K562 (cell line): Measurements from ENCODE around the gene AJUBA. TPM values are rescaled to one million over a fixed set of nuclear protein-coding genes. Genes with fewer than 3 reads are reported as not detected.
A peak's percentile ranks its signal among the peaks of the same experiment; 100 is the strongest.

Experiments
- CEBPG ChIP-seq, 3 experiments: fragments of 200-800 bp in 1 of 3; sonication (Bioruptor generic) in 1 of 3; sonication (generic) in 1 of 3; formaldehyde crosslinking in 1 of 3; IDR thresholded peaks in 2 of 3; conservative IDR thresholded peaks in 1 of 3; 2 replicates each; pipeline versions ENCODE4 v1.6.1 to v1.8.0; 2016 to 2022; ENCODE audit warnings: missing compliant biosample characterization in 2 of 3, missing genetic modification characterization in 2 of 3, mild to moderate bottlenecking in 1 of 3, missing genetic modification reagents in 1 of 3
- FOXJ3 ChIP-seq: sonication (generic); formaldehyde crosslinking; IDR thresholded peaks from 2 replicates; pipeline ENCODE4 v1.4.0; 2020; ENCODE audit warnings: mild to moderate bottlenecking, missing genetic modification reagents
- NFIC ChIP-seq: fragments of 450-650 bp; IDR thresholded peaks from 2 replicates; pipeline ENCODE4 v1.6.1; 2017; ENCODE audit warnings: mild to moderate bottlenecking, inconsistent platforms
- NR3C1 ChIP-seq: sonication (generic); formaldehyde crosslinking; IDR thresholded peaks from 2 replicates; pipeline ENCODE4 v1.8.1; 2022; ENCODE audit warnings: missing genetic modification reagents
- NR4A1 ChIP-seq, 2 experiments: fragments of 250-450 bp in 1 of 2; fragments of 450-650 bp in 1 of 2; sonication (Bioruptor Pico) in 1 of 2; IDR thresholded peaks; 2 replicates each; pipeline versions ENCODE4 v1.4.0 to v1.6.1; 2016 to 2020; ENCODE audit warnings: mild to moderate bottlenecking in 2 of 2, missing compliant biosample characterization in 1 of 2, missing genetic modification characterization in 1 of 2, moderate library complexity in 1 of 2
- POLR3G ChIP-seq: IDR thresholded peaks from 2 replicates; pipeline ENCODE4 v1.6.1; 2011; ENCODE audit not compliant: insufficient read length, insufficient replicate concordance; ENCODE audit errors: extremely low read depth
- SPI1 ChIP-seq: IDR thresholded peaks from 2 replicates; pipeline ENCODE4 v1.6.1; 2011; ENCODE audit warnings: low read depth, low read length, control low read depth, borderline replicate concordance
- TCF7 ChIP-seq: sonication (generic); IDR thresholded peaks from 2 replicates; pipeline ENCODE4 v1.6.1; 2016; ENCODE audit warnings: antibody characterized with exemption, borderline replicate concordance
- ZBTB7A ChIP-seq: IDR thresholded peaks from 2 replicates; pipeline ENCODE4 v1.6.1; 2011; ENCODE audit warnings: low read depth, mild to moderate bottlenecking, low read length, moderate library complexity, borderline replicate concordance; ENCODE audit not compliant: control insufficient read depth
- ZNF121 ChIP-seq: sonication (generic); formaldehyde crosslinking; conservative IDR thresholded peaks from 2 replicates; pipeline ENCODE4 v1.8.0; 2022; ENCODE audit warnings: missing genetic modification reagents
- ZNF3 ChIP-seq: fragments of 250-450 bp; sonication (Bioruptor Pico); IDR thresholded peaks from 2 replicates; pipeline ENCODE4 v1.5.0; 2021; ENCODE audit warnings: mild to moderate bottlenecking, moderate library complexity
- polyA plus RNA-seq, 8 experiments: library from polyadenylated mRNA; depleted of rRNA in 4 of 8; stranded (reverse) in 5 of 8; unstranded in 3 of 8; fragments of >200 nt; fragmentation: Nextera tagmentation in 2 of 8; fragmentation: Illumina TruSeq in 1 of 8; extraction: Ambion mirVana in 2 of 8; extraction: Trizol in 1 of 8; gene quantifications; 2 replicates each; pipeline versions ENCODE4 v1.2.1 to v1.2.3, GENCODE V29; 2011 to 2014; ENCODE audit warnings: inconsistent platforms in 1 of 8, missing spikeins in 1 of 8
- total RNA-seq, 7 experiments: library from RNA; depleted of rRNA in 6 of 7; stranded (reverse); fragments of >200 nt in 6 of 7; fragmentation: Illumina TruSeq in 2 of 7; extraction: Trizol in 2 of 7; gene quantifications; 2 replicates each; pipeline versions ENCODE4 v1.2.1 to v1.2.3, GENCODE V29; 2011 to 2021; ENCODE audit warnings: low replicate concordance in 1 of 7
- TF ChIP-seq, protein P1 (sequence below): IDR thresholded peaks from 2 replicates; pipeline ENCODE4 v1.6.1; 2014; ENCODE audit warnings: antibody characterized with exemption
- TF ChIP-seq, protein P2 (sequence below): fragments of 450-650 bp; IDR thresholded peaks from 2 replicates; pipeline ENCODE4 v1.6.1; 2016; ENCODE audit warnings: antibody characterized with exemption
- TF ChIP-seq, protein P3 (sequence below): sonication (generic); formaldehyde crosslinking; IDR thresholded peaks from 2 replicates; pipeline ENCODE4 v1.8.0; 2022; ENCODE audit warnings: mild to moderate bottlenecking, missing genetic modification reagents
- TF ChIP-seq, protein P4 (sequence below), 2 experiments: fragments of 200-800 bp in 1 of 2; sonication (Bioruptor generic) in 1 of 2; sonication (generic) in 1 of 2; formaldehyde crosslinking in 1 of 2; IDR thresholded peaks in 1 of 2; conservative IDR thresholded peaks in 1 of 2; 2 replicates each; pipeline versions ENCODE4 v1.5.0 to v1.6.1; 2016 to 2020; ENCODE audit warnings: missing compliant biosample characterization in 1 of 2, missing genetic modification characterization in 1 of 2, missing genetic modification reagents in 1 of 2
- TF ChIP-seq, protein P5 (sequence below): fragments of 450-650 bp; formaldehyde crosslinking; IDR thresholded peaks from 2 replicates; pipeline ENCODE4 v1.4.0; 2022; ENCODE audit warnings: mild to moderate bottlenecking, moderate library complexity
- TF ChIP-seq, protein P6 (sequence below): fragments of 450-650 bp; formaldehyde crosslinking; IDR thresholded peaks from 2 replicates; pipeline ENCODE4 v1.4.0; 2022; ENCODE audit warnings: missing genetic modification characterization

AJUBA gene
- total and polyA plus RNA-seq, 9 of the 15 experiments (the other 6 are each of a cell fraction or from before 2014, with no cell fraction given) = 0.73 to 4.7 (median 2.8) TPM

DNA sequence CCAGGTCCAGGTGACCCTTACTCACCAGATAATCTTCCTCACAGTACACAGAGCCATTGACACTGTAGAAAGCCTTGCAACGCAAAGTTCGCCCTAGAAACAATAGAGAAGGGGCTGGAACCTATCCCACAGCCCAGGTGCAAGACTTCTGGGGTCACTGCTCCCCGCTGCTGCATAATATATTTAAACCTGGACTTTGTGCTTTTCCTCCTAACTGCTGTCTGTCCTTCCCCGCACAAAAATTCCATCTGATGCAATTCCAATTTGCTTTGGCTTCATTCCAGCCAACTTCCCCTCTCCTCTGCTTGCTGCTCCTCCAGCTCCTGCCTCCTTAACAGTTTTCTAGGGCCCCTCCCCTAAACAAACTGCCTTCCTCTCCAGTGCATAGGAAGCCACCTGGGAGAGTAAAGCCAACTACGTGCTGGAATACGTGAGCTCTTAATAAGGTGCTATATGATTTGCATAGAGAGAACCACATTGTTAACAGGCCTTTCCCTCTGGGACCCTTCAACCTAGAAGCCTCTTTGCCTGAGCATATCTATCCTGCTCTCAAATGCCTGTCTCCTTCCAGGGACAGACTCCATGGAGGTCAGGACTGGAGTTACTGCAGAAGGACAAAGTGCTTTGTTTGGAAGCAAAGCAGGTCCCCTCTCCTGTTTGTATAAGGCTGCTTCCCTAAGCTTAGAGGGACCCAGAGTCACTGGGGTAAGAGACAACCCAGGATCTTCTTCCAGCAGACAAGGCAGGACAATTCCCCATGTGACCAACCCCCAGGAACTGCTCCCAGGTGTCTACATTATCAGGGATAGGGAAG is 5.5 kb downstream of the AJUBA start (continued):
- TF ChIP-seq, protein P1, sequence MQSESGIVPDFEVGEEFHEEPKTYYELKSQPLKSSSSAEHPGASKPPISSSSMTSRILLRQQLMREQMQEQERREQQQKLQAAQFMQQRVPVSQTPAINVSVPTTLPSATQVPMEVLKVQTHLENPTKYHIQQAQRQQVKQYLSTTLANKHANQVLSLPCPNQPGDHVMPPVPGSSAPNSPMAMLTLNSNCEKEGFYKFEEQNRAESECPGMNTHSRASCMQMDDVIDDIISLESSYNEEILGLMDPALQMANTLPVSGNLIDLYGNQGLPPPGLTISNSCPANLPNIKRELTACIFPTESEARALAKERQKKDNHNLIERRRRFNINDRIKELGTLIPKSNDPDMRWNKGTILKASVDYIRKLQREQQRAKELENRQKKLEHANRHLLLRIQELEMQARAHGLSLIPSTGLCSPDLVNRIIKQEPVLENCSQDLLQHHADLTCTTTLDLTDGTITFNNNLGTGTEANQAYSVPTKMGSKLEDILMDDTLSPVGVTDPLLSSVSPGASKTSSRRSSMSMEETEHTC = no peak
- TF ChIP-seq, protein P2, sequence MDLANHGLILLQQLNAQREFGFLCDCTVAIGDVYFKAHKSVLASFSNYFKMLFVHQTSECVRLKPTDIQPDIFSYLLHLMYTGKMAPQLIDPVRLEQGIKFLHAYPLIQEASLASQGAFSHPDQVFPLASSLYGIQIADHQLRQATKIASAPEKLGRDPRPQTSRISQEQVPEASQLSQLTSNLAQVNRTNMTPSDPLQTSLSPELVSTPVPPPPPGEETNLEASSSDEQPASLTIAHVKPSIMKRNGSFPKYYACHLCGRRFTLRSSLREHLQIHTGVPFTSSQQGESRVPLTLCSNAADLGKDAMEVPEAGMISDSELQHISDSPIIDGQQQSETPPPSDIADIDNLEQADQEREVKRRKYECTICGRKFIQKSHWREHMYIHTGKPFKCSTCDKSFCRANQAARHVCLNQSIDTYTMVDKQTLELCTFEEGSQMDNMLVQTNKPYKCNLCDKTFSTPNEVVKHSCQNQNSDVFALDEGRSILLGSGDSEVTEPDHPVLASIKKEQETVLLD = no peak
- TF ChIP-seq NR3C1 (CRISPR knock-in tag) = no peak
- TF ChIP-seq ZNF3 (CRISPR knock-in tag) = no peak
- peak; percentile 80 for TF ChIP-seq NFIC
- TF ChIP-seq CEBPG (CRISPR knock-in tag; IDR thresholded peaks at IDR 0.05) = 0 out of 2 replicates have a peak, but pooled peaks have one; percentile 6
- TF ChIP-seq CEBPG (tag; conservative IDR thresholded peaks at IDR 0.05 in 1 of 2, IDR thresholded peaks at IDR 0.05 in 1 of 2) = no peak
- no peak for TF ChIP-seq ZBTB7A
- TF ChIP-seq, protein P3, sequence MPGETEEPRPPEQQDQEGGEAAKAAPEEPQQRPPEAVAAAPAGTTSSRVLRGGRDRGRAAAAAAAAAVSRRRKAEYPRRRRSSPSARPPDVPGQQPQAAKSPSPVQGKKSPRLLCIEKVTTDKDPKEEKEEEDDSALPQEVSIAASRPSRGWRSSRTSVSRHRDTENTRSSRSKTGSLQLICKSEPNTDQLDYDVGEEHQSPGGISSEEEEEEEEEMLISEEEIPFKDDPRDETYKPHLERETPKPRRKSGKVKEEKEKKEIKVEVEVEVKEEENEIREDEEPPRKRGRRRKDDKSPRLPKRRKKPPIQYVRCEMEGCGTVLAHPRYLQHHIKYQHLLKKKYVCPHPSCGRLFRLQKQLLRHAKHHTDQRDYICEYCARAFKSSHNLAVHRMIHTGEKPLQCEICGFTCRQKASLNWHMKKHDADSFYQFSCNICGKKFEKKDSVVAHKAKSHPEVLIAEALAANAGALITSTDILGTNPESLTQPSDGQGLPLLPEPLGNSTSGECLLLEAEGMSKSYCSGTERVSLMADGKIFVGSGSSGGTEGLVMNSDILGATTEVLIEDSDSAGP = no peak
- no peak for TF ChIP-seq ZNF121 (CRISPR knock-in tag)
- no peak for TF ChIP-seq NR4A1 (CRISPR knock-in tag; IDR thresholded peaks at IDR 0.05)
- TF ChIP-seq NR4A1 (tag; IDR thresholded peaks at IDR 0.05) = no peak
- TF ChIP-seq, protein P4, sequence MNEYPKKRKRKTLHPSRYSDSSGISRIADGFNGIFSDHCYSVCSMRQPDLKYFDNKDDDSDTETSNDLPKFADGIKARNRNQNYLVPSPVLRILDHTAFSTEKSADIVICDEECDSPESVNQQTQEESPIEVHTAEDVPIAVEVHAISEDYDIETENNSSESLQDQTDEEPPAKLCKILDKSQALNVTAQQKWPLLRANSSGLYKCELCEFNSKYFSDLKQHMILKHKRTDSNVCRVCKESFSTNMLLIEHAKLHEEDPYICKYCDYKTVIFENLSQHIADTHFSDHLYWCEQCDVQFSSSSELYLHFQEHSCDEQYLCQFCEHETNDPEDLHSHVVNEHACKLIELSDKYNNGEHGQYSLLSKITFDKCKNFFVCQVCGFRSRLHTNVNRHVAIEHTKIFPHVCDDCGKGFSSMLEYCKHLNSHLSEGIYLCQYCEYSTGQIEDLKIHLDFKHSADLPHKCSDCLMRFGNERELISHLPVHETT (CRISPR knock-in tag; conservative IDR thresholded peaks at IDR 0.05 in 1 of 2, IDR thresholded peaks at IDR 0.05 in 1 of 2) = no peak
- TF ChIP-seq SPI1 = peak; percentile 13; the same call in 1 of the 2 replicates
- no peak for TF ChIP-seq POLR3G
- TF ChIP-seq, protein P5, sequence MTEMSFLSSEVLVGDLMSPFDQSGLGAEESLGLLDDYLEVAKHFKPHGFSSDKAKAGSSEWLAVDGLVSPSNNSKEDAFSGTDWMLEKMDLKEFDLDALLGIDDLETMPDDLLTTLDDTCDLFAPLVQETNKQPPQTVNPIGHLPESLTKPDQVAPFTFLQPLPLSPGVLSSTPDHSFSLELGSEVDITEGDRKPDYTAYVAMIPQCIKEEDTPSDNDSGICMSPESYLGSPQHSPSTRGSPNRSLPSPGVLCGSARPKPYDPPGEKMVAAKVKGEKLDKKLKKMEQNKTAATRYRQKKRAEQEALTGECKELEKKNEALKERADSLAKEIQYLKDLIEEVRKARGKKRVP (CRISPR knock-in tag) = 0 out of 2 replicates have a peak, but pooled peaks have one; percentile 37
- TF ChIP-seq FOXJ3 (CRISPR knock-in tag) = no peak
- TF ChIP-seq, protein P6, sequence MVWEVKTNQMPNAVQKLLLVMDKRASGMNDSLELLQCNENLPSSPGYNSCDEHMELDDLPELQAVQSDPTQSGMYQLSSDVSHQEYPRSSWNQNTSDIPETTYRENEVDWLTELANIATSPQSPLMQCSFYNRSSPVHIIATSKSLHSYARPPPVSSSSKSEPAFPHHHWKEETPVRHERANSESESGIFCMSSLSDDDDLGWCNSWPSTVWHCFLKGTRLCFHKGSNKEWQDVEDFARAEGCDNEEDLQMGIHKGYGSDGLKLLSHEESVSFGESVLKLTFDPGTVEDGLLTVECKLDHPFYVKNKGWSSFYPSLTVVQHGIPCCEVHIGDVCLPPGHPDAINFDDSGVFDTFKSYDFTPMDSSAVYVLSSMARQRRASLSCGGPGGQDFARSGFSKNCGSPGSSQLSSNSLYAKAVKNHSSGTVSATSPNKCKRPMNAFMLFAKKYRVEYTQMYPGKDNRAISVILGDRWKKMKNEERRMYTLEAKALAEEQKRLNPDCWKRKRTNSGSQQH (CRISPR knock-in tag) = no peak
- no peak for TF ChIP-seq TCF7
